IMR-90 (cell line): ENCODE data around the gene SLF2. TPM values are rescaled to one million over a fixed set of nuclear protein-coding genes. Genes with fewer than 3 reads are reported as not detected.

Experiments
- ATAC-seq: fragments of 200-7000 bp; cut with Tn5 transposase; 2 replicates; pipeline ENCODE4 v1.9.1; 2020; ENCODE audit warnings: low read depth, mild to moderate bottlenecking, moderate library complexity
- BruUV-seq: library from RNA; stranded (reverse); fragments of 400-500 nt; replicated peaks from 2 replicates; lab custom pipeline; 2021; lab: Mats Ljungman, UMichigan
- CTCF ChIA-PET: fragments of 300-600 bp; formaldehyde crosslinking; extraction: SDS; loops from one replicate; lab custom pipeline; 2021; ENCODE audit warnings: antibody characterized with exemption; lab: Yijun Ruan, JAX
- POLR2A ChIA-PET: fragments of 300-600 bp; sonication (Branson Sonifier 250); formaldehyde crosslinking; loops from one replicate; lab custom pipeline; 2022; ENCODE audit warnings: antibody characterized with exemption; ENCODE audit not compliant: unreplicated experiment; lab: Charles Lee
- DNase-seq: peaks from one replicate; pipeline ENCODE4 v3.0.0; 2013
- H2AFZ ChIP-seq: replicated peaks from 2 replicates; pipeline ENCODE3; 2013; ENCODE audit warnings: low read length, mild to moderate bottlenecking; ENCODE audit not compliant: poor library complexity
- H2AK5ac ChIP-seq: 2 replicates; pipeline ENCODE4 v1.6.1; 2013; ENCODE audit warnings: low read depth, low read length, inconsistent platforms
- H2AK9ac ChIP-seq: replicated peaks from 2 replicates; pipeline ENCODE3; 2013; ENCODE audit warnings: mild to moderate bottlenecking, low read depth, low read length, moderate library complexity; ENCODE audit not compliant: poor library complexity
- H2BK120ac ChIP-seq: 2 replicates; pipeline ENCODE4 v1.6.1; 2013; ENCODE audit warnings: low read depth, low read length, inconsistent platforms
- H2BK15ac ChIP-seq: 3 replicates; pipeline ENCODE4 v1.6.1; 2013; ENCODE audit warnings: low read depth, low read length, inconsistent platforms
- H2BK20ac ChIP-seq: 2 replicates; pipeline ENCODE4 v1.6.1; 2013; ENCODE audit warnings: low read depth, mild to moderate bottlenecking, inconsistent platforms, low read length, moderate library complexity
- H2BK5ac ChIP-seq: 2 replicates; pipeline ENCODE4 v1.6.1; 2013; ENCODE audit warnings: mild to moderate bottlenecking, low read depth, low read length, inconsistent platforms; ENCODE audit not compliant: poor library complexity, severe bottlenecking
- H3K14ac ChIP-seq: replicated peaks from 2 replicates; pipeline ENCODE4 v1.6.1; 2013; ENCODE audit warnings: low read depth, low read length, inconsistent platforms
- H3K18ac ChIP-seq: 2 replicates; pipeline ENCODE4 v1.6.1; 2013; ENCODE audit warnings: low read depth, low read length, control low read depth
- H3K23ac ChIP-seq: 2 replicates; pipeline ENCODE4 v1.6.1; 2013; ENCODE audit warnings: low read depth, low read length, inconsistent platforms
- H3K27ac ChIP-seq: 2 replicates; pipeline ENCODE4 v1.5.1; 2013; ENCODE audit warnings: mild to moderate bottlenecking, control low read depth, low read length; ENCODE audit not compliant: insufficient read depth
- H3K27me3 ChIP-seq: 2 replicates; pipeline ENCODE4 v1.6.1; 2013; ENCODE audit warnings: low read length; ENCODE audit not compliant: control insufficient read depth, insufficient read depth
- H3K36me3 ChIP-seq: 2 replicates; pipeline ENCODE4 v1.6.1; 2013; ENCODE audit warnings: low read length, mixed read lengths; ENCODE audit not compliant: control insufficient read depth, insufficient read depth
- H3K4ac ChIP-seq: 2 replicates; pipeline ENCODE4 v1.6.1; 2013; ENCODE audit warnings: low read depth, low read length, inconsistent platforms
- H3K4me1 ChIP-seq: 2 replicates; pipeline ENCODE4 v1.6.1; 2013; ENCODE audit warnings: low read length, mixed read lengths; ENCODE audit not compliant: control insufficient read depth, insufficient read depth
- H3K4me2 ChIP-seq: 2 replicates; pipeline ENCODE4 v1.6.1; 2013; ENCODE audit warnings: low read depth, mild to moderate bottlenecking, control low read depth, low read length, moderate library complexity
- H3K4me3 ChIP-seq: 2 replicates; pipeline ENCODE4 v1.5.1; 2013; ENCODE audit warnings: low read depth, mild to moderate bottlenecking, control low read depth, low read length, moderate library complexity; ENCODE audit not compliant: insufficient read depth
- H3K56ac ChIP-seq: 2 replicates; pipeline ENCODE4 v1.6.1; 2013; ENCODE audit warnings: low read length, inconsistent platforms; ENCODE audit not compliant: insufficient read depth; ENCODE audit errors: extremely low read depth
- H3K79me1 ChIP-seq, 2 experiments: 2 replicates each; pipeline ENCODE4 v1.6.1; 2013; ENCODE audit warnings: low read length in 2 of 2, inconsistent platforms in 1 of 2, low read depth in 1 of 2
- H3K9ac ChIP-seq: 2 replicates; pipeline ENCODE4 v1.6.1; 2013; ENCODE audit warnings: low read depth, low read length, control low read depth
- H3K9me1 ChIP-seq: 2 replicates; pipeline ENCODE4 v1.6.1; 2013; ENCODE audit warnings: low read length, inconsistent platforms; ENCODE audit not compliant: insufficient read depth
- H3K9me3 ChIP-seq: 2 replicates; pipeline ENCODE4 v1.6.1; 2013; ENCODE audit warnings: low read length; ENCODE audit not compliant: control insufficient read depth, insufficient read depth
- H4K20me1 ChIP-seq: 2 replicates; pipeline ENCODE4 v1.6.1; 2013; ENCODE audit warnings: low read length, inconsistent platforms; ENCODE audit not compliant: insufficient read depth
- H4K5ac ChIP-seq: 2 replicates; pipeline ENCODE4 v1.6.1; 2013; ENCODE audit warnings: mild to moderate bottlenecking, low read depth, low read length, control low read depth
- H4K8ac ChIP-seq, 2 experiments: 2 replicates each; pipeline ENCODE4 v1.6.1; 2013; ENCODE audit warnings: low read depth in 2 of 2, low read length in 2 of 2, control low read depth in 1 of 2, inconsistent platforms in 1 of 2
- H4K91ac ChIP-seq: 2 replicates; pipeline ENCODE4 v1.6.1; 2013; ENCODE audit warnings: low read depth, low read length, inconsistent platforms; ENCODE audit not compliant: insufficient read depth
- BHLHE40 ChIP-seq: fragments of 150-350 bp; IDR thresholded peaks from 2 replicates; pipeline ENCODE4 v1.6.1; 2016; ENCODE audit warnings: mild to moderate bottlenecking, low read depth, low read length
- CEBPB ChIP-seq: IDR thresholded peaks from 2 replicates; pipeline ENCODE4 v1.6.1; 2012; ENCODE audit warnings: low read depth, low read length, improper control_type of control experiment
- CHD1 ChIP-seq: IDR thresholded peaks from 2 replicates; pipeline ENCODE4 v1.6.1; 2012; ENCODE audit warnings: low read depth, low read length, improper control_type of control experiment
- ELK1 ChIP-seq: fragments of 150-350 bp; IDR thresholded peaks from 2 replicates; pipeline ENCODE4 v1.6.1; 2016; ENCODE audit warnings: low read depth, mild to moderate bottlenecking, low read length, moderate library complexity, borderline replicate concordance
- FOS ChIP-seq: fragments of 150-350 bp; IDR thresholded peaks from 2 replicates; pipeline ENCODE4 v1.6.1; 2016; ENCODE audit warnings: low read depth, low read length
- MAFK ChIP-seq: IDR thresholded peaks from 2 replicates; pipeline ENCODE4 v1.6.1; 2012; ENCODE audit warnings: low read depth, low read length, improper control_type of control experiment
- MAZ ChIP-seq: IDR thresholded peaks from 2 replicates; pipeline ENCODE4 v1.6.1; 2012; ENCODE audit warnings: low read depth, mild to moderate bottlenecking, low read length, improper control_type of control experiment, moderate library complexity, borderline replicate concordance
- MXI1 ChIP-seq: IDR thresholded peaks from 2 replicates; pipeline ENCODE4 v1.6.1; 2012; ENCODE audit warnings: low read depth, mild to moderate bottlenecking, low read length, moderate library complexity, borderline replicate concordance
- NFE2L2 ChIP-seq: fragments of 150-350 bp; IDR thresholded peaks from 2 replicates; pipeline ENCODE4 v1.6.1; 2016; ENCODE audit warnings: low read depth, mild to moderate bottlenecking, low read length
- POLR2A ChIP-seq: IDR thresholded peaks from 2 replicates; pipeline ENCODE4 v1.6.1; 2012; ENCODE audit warnings: mild to moderate bottlenecking, low read depth, low read length
- RAD21 ChIP-seq: IDR thresholded peaks from 2 replicates; pipeline ENCODE4 v1.6.1; 2012; ENCODE audit warnings: low read length, improper control_type of control experiment
- RCOR1 ChIP-seq: IDR thresholded peaks from 2 replicates; pipeline ENCODE4 v1.6.1; 2012; ENCODE audit warnings: mild to moderate bottlenecking, low read length, improper control_type of control experiment; ENCODE audit not compliant: insufficient replicate concordance
- RFX5 ChIP-seq: IDR thresholded peaks from 2 replicates; pipeline ENCODE4 v1.8.0; 2012; ENCODE audit warnings: low read depth, mild to moderate bottlenecking, low read length, moderate library complexity
- SMC3 ChIP-seq: fragments of 150-350 bp; IDR thresholded peaks from 2 replicates; pipeline ENCODE4 v1.6.1; 2016; ENCODE audit warnings: low read depth, mild to moderate bottlenecking, antibody characterized with exemption, low read length, moderate library complexity
- WGBS, 2 experiments: methylation state at CpG; one replicate each; pipeline versions ENCODE4 v1.1.5 to v1.1.7; 2013; ENCODE audit warnings: missing lambda C conversion rate in 2 of 2; ENCODE audit not compliant: insufficient read length in 1 of 2; ENCODE audit errors: extremely low coverage in 2 of 2; 5-methylcytosine and 5-hydroxymethylcytosine counted together
- dilution Hi-C: fragments of 300-500 bp; cut with HindIII; formaldehyde crosslinking; loops from one replicate; pipeline ENCODE4 v1.14.3; 2018; ENCODE audit warnings: low sequenced_read_pairs; ENCODE audit not compliant: unreplicated experiment
- in situ Hi-C: fragments of 300-500 bp; cut with MboI; formaldehyde crosslinking; loops from 3 replicates; pipeline ENCODE4 v1.14.3; 2019; ENCODE audit warnings: low sequenced_read_pairs, inconsistent platforms, mixed read lengths
- intact Hi-C: fragments of 100-400 bp; cut with micrococcal nuclease; formaldehyde crosslinking; loops from 2 replicates; pipeline ENCODE4 v1.10.0; 2022
- polyA plus RNA-seq, 3 experiments: library from polyadenylated mRNA; depleted of rRNA; stranded (reverse); fragments of >200 nt; gene quantifications; 2 replicates each; pipeline ENCODE4 v1.2.3, GENCODE V29; 2012; ENCODE audit warnings: low replicate concordance in 1 of 3
- total RNA-seq: library from RNA; depleted of rRNA; stranded (reverse); fragments of >200 nt; gene quantifications from 2 replicates; pipeline ENCODE4 v1.2.3, GENCODE V29; 2012
- TF ChIP-seq, protein P1 (sequence below): fragments of 150-350 bp; IDR thresholded peaks from 2 replicates; pipeline ENCODE4 v1.6.1; 2017; ENCODE audit warnings: mild to moderate bottlenecking, antibody characterized with exemption, low read length, low read depth
- TF ChIP-seq, protein P2 (sequence below): conservative IDR thresholded peaks from 2 replicates; pipeline ENCODE4 v1.5.1; 2012; ENCODE audit warnings: mild to moderate bottlenecking, low read depth, low read length, improper control_type of control experiment

SLF2 gene
- total and polyA plus RNA-seq, 2 of the 4 experiments (the other 2 are of a cell fraction), result 8.5 to 21.7 TPM

GRCh38 chr10:100979791-100980272 lies 67.1 kb downstream of the SLF2 start:
- no peak for DNase-seq
- H3K36me3 ChIP-seq, result peaks cover 31% of the 10 kb centered on the region
- H4K20me1 ChIP-seq, result no peaks in the 10 kb centered on the region; the same call in none of the 2 replicates
- no peak overlapping the region for H4K8ac ChIP-seq
- no peak overlapping the region for H3K18ac ChIP-seq
- no peak overlapping the region for H4K5ac ChIP-seq
- POLR2A ChIA-PET, result no interaction called here
- H3K56ac ChIP-seq, result no peak overlapping the region
- H2AK9ac ChIP-seq, result no peak overlapping the region
- BruUV-seq, result no TSS peak
- H2AFZ ChIP-seq, result no peak overlapping the region
- no peak overlapping the region for H3K14ac ChIP-seq
- no peak overlapping the region for H2AK5ac ChIP-seq
- peaks cover 7% of the 10 kb centered on the region for H3K9me1 ChIP-seq
- H3K4me3 ChIP-seq, result no peak overlapping the region
- intact Hi-C loops, result no loop called here
- no peaks in the 10 kb centered on the region for H3K4me1 ChIP-seq
- H2BK5ac ChIP-seq, result no peak overlapping the region
- peaks cover 0 to 8% of the 10 kb centered on the region in 2 experiments; a peak in 2 of 4 replicates for H3K79me1 ChIP-seq
- H3K23ac ChIP-seq, result no peak overlapping the region
- dilution Hi-C loops, result no loop called here
- no peak overlapping the region for H3K27ac ChIP-seq
- in situ Hi-C loops, result no loop called here
- no peak overlapping the region for H3K9ac ChIP-seq
- H3K4me2 ChIP-seq, result no peak overlapping the region
- CTCF ChIA-PET, result no interaction called here
- no peak for ATAC-seq
- H2BK15ac ChIP-seq, result no peak overlapping the region
- WGBS, 2 experiments, result 100% methylated on average over 4 of the region's 16 CpGs; no CpG with 5 or more reads in 1 of the 2 experiments
- H3K4ac ChIP-seq, result no peak overlapping the region
- H4K91ac ChIP-seq, result no peak overlapping the region
- TF ChIP-seq RFX5 (no peak), MAFK (no peak), POLR2A (no peak), CHD1 (no peak), RCOR1 (no peak), MAZ (no peak), SMC3 (no peak), BHLHE40 (no peak), RAD21 (no peak), MXI1 (no peak), FOS (no peak), ELK1 (no peak), NFE2L2 (no peak), CEBPB (no peak)
- TF ChIP-seq, protein P1, sequence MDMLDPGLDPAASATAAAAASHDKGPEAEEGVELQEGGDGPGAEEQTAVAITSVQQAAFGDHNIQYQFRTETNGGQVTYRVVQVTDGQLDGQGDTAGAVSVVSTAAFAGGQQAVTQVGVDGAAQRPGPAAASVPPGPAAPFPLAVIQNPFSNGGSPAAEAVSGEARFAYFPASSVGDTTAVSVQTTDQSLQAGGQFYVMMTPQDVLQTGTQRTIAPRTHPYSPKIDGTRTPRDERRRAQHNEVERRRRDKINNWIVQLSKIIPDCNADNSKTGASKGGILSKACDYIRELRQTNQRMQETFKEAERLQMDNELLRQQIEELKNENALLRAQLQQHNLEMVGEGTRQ, result no peak
- TF ChIP-seq, protein P2, sequence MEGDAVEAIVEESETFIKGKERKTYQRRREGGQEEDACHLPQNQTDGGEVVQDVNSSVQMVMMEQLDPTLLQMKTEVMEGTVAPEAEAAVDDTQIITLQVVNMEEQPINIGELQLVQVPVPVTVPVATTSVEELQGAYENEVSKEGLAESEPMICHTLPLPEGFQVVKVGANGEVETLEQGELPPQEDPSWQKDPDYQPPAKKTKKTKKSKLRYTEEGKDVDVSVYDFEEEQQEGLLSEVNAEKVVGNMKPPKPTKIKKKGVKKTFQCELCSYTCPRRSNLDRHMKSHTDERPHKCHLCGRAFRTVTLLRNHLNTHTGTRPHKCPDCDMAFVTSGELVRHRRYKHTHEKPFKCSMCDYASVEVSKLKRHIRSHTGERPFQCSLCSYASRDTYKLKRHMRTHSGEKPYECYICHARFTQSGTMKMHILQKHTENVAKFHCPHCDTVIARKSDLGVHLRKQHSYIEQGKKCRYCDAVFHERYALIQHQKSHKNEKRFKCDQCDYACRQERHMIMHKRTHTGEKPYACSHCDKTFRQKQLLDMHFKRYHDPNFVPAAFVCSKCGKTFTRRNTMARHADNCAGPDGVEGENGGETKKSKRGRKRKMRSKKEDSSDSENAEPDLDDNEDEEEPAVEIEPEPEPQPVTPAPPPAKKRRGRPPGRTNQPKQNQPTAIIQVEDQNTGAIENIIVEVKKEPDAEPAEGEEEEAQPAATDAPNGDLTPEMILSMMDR, result no peak
- no peak overlapping the region for H2BK120ac ChIP-seq
- no peak overlapping the region for H2BK20ac ChIP-seq
- H3K27me3 ChIP-seq, result no peaks in the 10 kb centered on the region
- H3K9me3 ChIP-seq, result no peaks in the 10 kb centered on the region
